GM18868 (cell line): ENCODE measurements around the gene EDEM1.
A peak's percentile ranks its signal among the peaks of the same experiment; 100 is the strongest.
"Not testable (repeated sequence)": the region's sequence is repeated elsewhere in the genome, so short reads cannot be mapped to it uniquely, and the experiment has no call there.

Source experiments
- ATAC-seq: cut with Tn5 transposase; IDR thresholded peaks from one replicate; pipeline ENCODE4 v1.9.1; 2021; ENCODE audit warnings: mild to moderate bottlenecking, moderate library complexity; ENCODE audit not compliant: unreplicated experiment

The EDEM1 gene

GRCh38 chr3:5187156-5187919 is at the start of gene EDEM1:
Gene EDEM1, plus strand, starts transcription at chr3:5187707. Its CDS starts 99 bp downstream, at chr3:5187806.
- peak; percentile 79 for ATAC-seq

- no peak for ATAC-seq
Observed at GRCh38 chr3:5138214-5138981, 49.1 kb upstream of the EDEM1 start.

- peak; percentile 68 for ATAC-seq
Observed at GRCh38 chr3:5140230-5140621, 47.3 kb upstream of the EDEM1 start.

GRCh38 chr3:5140839-5141238 is 46.7 kb upstream of the EDEM1 start:
- ATAC-seq, result no peak

- no peak for ATAC-seq
Observed at GRCh38 chr3:5141760-5142159, 45.7 kb upstream of the EDEM1 start.

GRCh38 chr3:5143464-5143863 is 44.0 kb upstream of the EDEM1 start:
- ATAC-seq, result no peak

- no peak for ATAC-seq
Observed at GRCh38 chr3:5144316-5144994, 43.1 kb upstream of the EDEM1 start.

GRCh38 chr3:5145120-5145519 is 42.4 kb upstream of the EDEM1 start:
- no peak for ATAC-seq

GRCh38 chr3:5147152-5147551 is 40.4 kb upstream of the EDEM1 start:
- not testable (repeated sequence) for ATAC-seq

- no peak for ATAC-seq
Observed at GRCh38 chr3:5149306-5149880, 38.1 kb upstream of the EDEM1 start.

GRCh38 chr3:5151586-5151985 is 35.9 kb upstream of the EDEM1 start:
- ATAC-seq, result peak; percentile 56

GRCh38 chr3:5153074-5153473 is 34.4 kb upstream of the EDEM1 start:
- ATAC-seq, result no peak

GRCh38 chr3:5155241-5155640 is 32.3 kb upstream of the EDEM1 start:
- no peak for ATAC-seq

- no peak for ATAC-seq
Observed at GRCh38 chr3:5160321-5160720, 27.2 kb upstream of the EDEM1 start.

- no peak for ATAC-seq
Observed at GRCh38 chr3:5160940-5161858, 26.3 kb upstream of the EDEM1 start.

GRCh38 chr3:5162102-5162501 is 25.4 kb upstream of the EDEM1 start:
- ATAC-seq, result no peak

- ATAC-seq, result no peak
Observed at GRCh38 chr3:5165698-5166097, 21.8 kb upstream of the EDEM1 start.

GRCh38 chr3:5166846-5167245 is 20.7 kb upstream of the EDEM1 start:
- no peak for ATAC-seq

GRCh38 chr3:5168110-5168509 is 19.4 kb upstream of the EDEM1 start:
- ATAC-seq, result no peak

- ATAC-seq, result no peak
Observed at GRCh38 chr3:5169807-5170206, 17.7 kb upstream of the EDEM1 start.
